Ovary (tissue), 10 donors: Measurements from ENCODE around the gene TOGARAM2. TPM values are rescaled to one million over a fixed set of nuclear protein-coding genes. Genes with fewer than 3 reads are reported as not detected.

Experiments
- DNase-seq, 5 donors: peaks; one replicate each; pipeline ENCODE4 v3.0.0-alpha.2; 2019 to 2020
- H3K27ac ChIP-seq, 2 donors: fragments of 200-600 bp; one replicate each; pipeline versions ENCODE4 v1.5.1 to v1.8.0; 2019 to 2022
- H3K27me3 ChIP-seq: fragments of 200-600 bp; one replicate; pipeline ENCODE4 v1.8.0; 2022
- H3K36me3 ChIP-seq: fragments of 200-600 bp; sonication (generic); one replicate; pipeline ENCODE4 v1.5.1; 2019
- H3K4me1 ChIP-seq: one replicate; pipeline ENCODE4 v1.8.1; 2013; ENCODE audit warnings: mild to moderate bottlenecking, moderate library complexity; ENCODE audit not compliant: insufficient read depth
- H3K4me3 ChIP-seq: fragments of 200-600 bp; sonication (generic); one replicate; pipeline ENCODE4 v1.5.1; 2017
- H3K9me3 ChIP-seq, 2 donors: fragments of 200-600 bp in 1 of 2; sonication (generic) in 1 of 2; one replicate each; pipeline versions ENCODE4 v1.5.1 to v1.8.1; 2013 to 2019; ENCODE audit warnings: mild to moderate bottlenecking in 1 of 2, moderate library complexity in 1 of 2
- CTCF ChIP-seq, 3 donors: fragments of 450-650 bp in 2 of 3; fragments of 200-600 bp in 1 of 3; IDR thresholded peaks; one replicate each; pipeline versions ENCODE4 v1.5.1 to v1.8.0; 2016 to 2022; ENCODE audit warnings: antibody characterized with exemption in 3 of 3, mild to moderate bottlenecking in 1 of 3
- EP300 ChIP-seq: sonication (generic); formaldehyde crosslinking; IDR thresholded peaks from one replicate; pipeline ENCODE4 v1.6.1; 2017; ENCODE audit warnings: antibody characterized with exemption
- POLR2A ChIP-seq: fragments of 450-650 bp; IDR thresholded peaks from one replicate; pipeline ENCODE4 v1.6.1; 2017; ENCODE audit warnings: antibody characterized with exemption, mild to moderate bottlenecking, moderate library complexity
- WGBS, 3 donors: extraction: QIAGEN DNeasy Blood & Tissue Kit in 1 of 3; methylation state at CpG; one replicate each; pipeline versions ENCODE4 v1.1.5 to v1.1.7; 2013 to 2017; 5-methylcytosine and 5-hydroxymethylcytosine counted together
- intact Hi-C, 4 donors: fragments of 100-400 bp; cut with DNase I; formaldehyde crosslinking; loops; one replicate each; pipeline versions ENCODE4 v1.11.0 to v1.15.1; 2022 to 2023
- long read RNA-seq, 3 donors: library from polyadenylated mRNA in 2 of 3; unstranded in 2 of 3; transcript quantifications; one replicate each; pipeline ENCODE4 v2.0.0 and lab custom pipeline, GENCODE V29; 2021 to 2026
- polyA plus RNA-seq, 2 donors: library from polyadenylated mRNA; stranded (reverse); fragments of 200-250 nt in 1 of 2; fragments of 350-450 nt in 1 of 2; fragmentation: Illumina TruSeq in 1 of 2; extraction: RNeasy Lipid Tissue Mini Kit (QIAGEN cat#74804) in 1 of 2; gene quantifications; one replicate each; pipeline ENCODE4 v1.2.3, GENCODE V29; 2013 to 2014
- total RNA-seq, 7 donors: library from RNA; depleted of rRNA in 2 of 7; stranded (reverse); fragments of >200 nt in 2 of 7; fragmentation: NEBNext Ultra II Directional in 3 of 7; extraction: Animal tissue kit (Norgen Biotek cat#: 25700) in 3 of 7; gene quantifications; one replicate each; pipeline versions ENCODE4 v1.1.0 to v1.2.4, GENCODE V29; 2016 to 2023
- donor health status: DM: no; HTN: no; CAD: no; lungs with moderate emphysema.
- donor health status: DM: no; HTN: no; CAD: no.
- donor health status: Bipolar disorder and iron deficiency.
- donor health status: DM: yes; HTN: yes; CAD: no.
- donor health status: DM: no; HTN: no; CAD: no.
- donor health status: DM: yes; HTN: yes; CAD: no.

The TOGARAM2 gene
- total RNA-seq = 10 to 100 TPM in 1 of 7 donors, 1 to 10 TPM in 5, under 1 TPM in 1; 0.95 to 21.1 (median 1.8) TPM
- under 1 TPM; 0.33 to 0.58 TPM for polyA plus RNA-seq
- long read RNA-seq, donor 1, partial matches to known transcripts = 0 of 2 reads
- long read RNA-seq, donor 1, other reads (novel, unspliced or antisense) = 2 of 2 reads
- long read RNA-seq, donor 2 = 0 reads
- long read RNA-seq, donor 3, partial matches to known transcripts = 2 of 5 reads
- long read RNA-seq, donor 3, other reads (novel, unspliced or antisense) = 3 of 5 reads

GRCh38 chr2:28981016-28981441 is at the start of gene TOGARAM2:
TOGARAM2 (plus strand) TSS chr2:28981298; CDS start chr2:28994835, 13,537 bp downstream.
- Histone ChIP-seq H3K4me1 (no peaks in the 10 kb centered on the region), H3K36me3 (no peaks in the 10 kb centered on the region), H3K9me3 (no peaks in the 10 kb centered on the region), H3K27me3 (no peaks in the 10 kb centered on the region), H3K4me3 (no peak within 1 kb of the TSS), H3K27ac (peak within 1 kb of the TSS in 1 of 2 donors; percentile 36)
- peak; percentile 56 to 77 (median 60) for DNase-seq
- no peak for TF ChIP-seq POLR2A
- 3 to 18% (median 5%) methylated on average over 10 of the region's 10 CpGs for WGBS, 3 donors
- intact Hi-C loops = no loop called here

GRCh38 chr2:28934769-28935168 is 46.3 kb upstream of the TOGARAM2 start:
- H3K36me3 ChIP-seq = no peaks in the 10 kb centered on the region
- no peak for DNase-seq

GRCh38 chr2:28941008-28941407 is 40.1 kb upstream of the TOGARAM2 start:
- TF ChIP-seq CTCF (IDR thresholded peaks at IDR 0.05) = no peak
- no peak for TF ChIP-seq POLR2A
- TF ChIP-seq EP300 = no peak
- intact Hi-C loops = no loop called here
- no peaks in the 10 kb centered on the region for H3K36me3 ChIP-seq
- H3K4me3 ChIP-seq = no peak overlapping the region
- no peaks in the 10 kb centered on the region for H3K27me3 ChIP-seq
- H3K4me1 ChIP-seq = no peaks in the 10 kb centered on the region
- DNase-seq = no peak
- H3K27ac ChIP-seq = no peak overlapping the region
- no peaks in the 10 kb centered on the region for H3K9me3 ChIP-seq
- WGBS, 3 donors = 89 to 95% (median 90%) methylated on average over 3 of the region's 3 CpGs

More at GRCh38 chr2:28934769-28935168, 46.3 kb upstream of the TOGARAM2 start:
- TF ChIP-seq POLR2A = no peak
- TF ChIP-seq EP300 = no peak
- no peak for TF ChIP-seq CTCF (IDR thresholded peaks at IDR 0.05)
- no peak overlapping the region for H3K27ac ChIP-seq
- H3K27me3 ChIP-seq = no peaks in the 10 kb centered on the region
- intact Hi-C loops = no loop called here
- 89 to 98% (median 97%) methylated on average over 2 of the region's 2 CpGs for WGBS, 3 donors
- no peak overlapping the region for H3K4me3 ChIP-seq
- H3K9me3 ChIP-seq = no peaks in the 10 kb centered on the region
- H3K4me1 ChIP-seq = no peaks in the 10 kb centered on the region

GRCh38 chr2:28944535-28945248 is 36.4 kb upstream of the TOGARAM2 start:
- no peak for TF ChIP-seq POLR2A
- no peak for TF ChIP-seq CTCF (IDR thresholded peaks at IDR 0.05)
- no peak for TF ChIP-seq EP300
- no peak overlapping the region for H3K27ac ChIP-seq

GRCh38 chr2:28948160-28948559 is 32.9 kb upstream of the TOGARAM2 start:
- Histone ChIP-seq H3K27ac (no peak overlapping the region), H3K36me3 (no peaks in the 10 kb centered on the region), H3K4me1 (peaks cover 2% of the 10 kb centered on the region), H3K9me3 (no peaks in the 10 kb centered on the region), H3K27me3 (no peaks in the 10 kb centered on the region), H3K4me3 (no peak overlapping the region)
- DNase-seq = no peak
- TF ChIP-seq POLR2A = no peak
- intact Hi-C loops = no loop called here
- WGBS, 3 donors = 88 to 91% (median 89%) methylated on average over 2 of the region's 2 CpGs

More at GRCh38 chr2:28944535-28945248, 36.4 kb upstream of the TOGARAM2 start:
- Histone ChIP-seq H3K36me3 (no peaks in the 10 kb centered on the region), H3K27me3 (no peaks in the 10 kb centered on the region), H3K9me3 (no peaks in the 10 kb centered on the region), H3K4me3 (no peak overlapping the region), H3K4me1 (no peaks in the 10 kb centered on the region)
- 80 to 87% (median 86%) methylated on average over 14 of the region's 14 CpGs for WGBS, 3 donors
- no peak for DNase-seq
- intact Hi-C loops = no loop called here
